ENCODE measurements around the gene ARHGAP35. TPM values are rescaled to one million over a fixed set of nuclear protein-coding genes. Genes with fewer than 3 reads are reported as not detected.

The ARHGAP35 gene
- total RNA-seq, 1 donor from 2014 or later: 71.1 TPM

GRCh38 chr19:46904114-46905060 is 43.6 kb downstream of the ARHGAP35 start:
- H3K9me3 Mint-ChIP-seq (ENCODE audit: unreplicated experiment): no peaks in the 10 kb centered on the region
- H3K4me1 Mint-ChIP-seq (ENCODE audit: unreplicated experiment): peaks cover 33% of the 10 kb centered on the region
- TF ChIP-seq CTCF (IDR thresholded peaks at IDR 0.05; ENCODE audit: unreplicated experiment): no peak
- H3K27me3 Mint-ChIP-seq (ENCODE audit: unreplicated experiment): peaks cover 3% of the 10 kb centered on the region
- peak overlapping the region; percentile 61 for H3K27ac Mint-ChIP-seq (ENCODE audit: unreplicated experiment)
- peaks cover 5% of the 10 kb centered on the region for H3K36me3 Mint-ChIP-seq (ENCODE audit: low read depth, unreplicated experiment)
- H3K4me3 Mint-ChIP-seq (ENCODE audit: unreplicated experiment): peak overlapping the region; percentile 31
- no peak for DNase-seq (ENCODE audit: low spot score)

GRCh38 chr19:46906221-46906620 is 45.4 kb downstream of the ARHGAP35 start:
- Mint-ChIP-seq H3K27me3 (ENCODE audit: unreplicated experiment) (peaks cover 3% of the 10 kb centered on the region), H3K27ac (ENCODE audit: unreplicated experiment) (no peak overlapping the region), H3K4me1 (ENCODE audit: unreplicated experiment) (peaks cover 33% of the 10 kb centered on the region), H3K9me3 (ENCODE audit: unreplicated experiment) (no peaks in the 10 kb centered on the region), H3K4me3 (ENCODE audit: unreplicated experiment) (no peak overlapping the region), H3K36me3 (ENCODE audit: low read depth, unreplicated experiment) (peaks cover 9% of the 10 kb centered on the region)
- DNase-seq (ENCODE audit: low spot score): no peak
- TF ChIP-seq CTCF (IDR thresholded peaks at IDR 0.05; ENCODE audit: unreplicated experiment): no peak

- Mint-ChIP-seq H3K9me3 (ENCODE audit: unreplicated experiment) (no peaks in the 10 kb centered on the region), H3K4me1 (ENCODE audit: unreplicated experiment) (peaks cover 24% of the 10 kb centered on the region), H3K27ac (ENCODE audit: unreplicated experiment) (no peak overlapping the region), H3K36me3 (ENCODE audit: low read depth, unreplicated experiment) (peaks cover 9% of the 10 kb centered on the region), H3K27me3 (ENCODE audit: unreplicated experiment) (peaks cover 3% of the 10 kb centered on the region), H3K4me3 (ENCODE audit: unreplicated experiment) (no peak overlapping the region)
- no peak for DNase-seq (ENCODE audit: low spot score)
- TF ChIP-seq CTCF (IDR thresholded peaks at IDR 0.05; ENCODE audit: unreplicated experiment): no peak
These were observed 47.1 kb downstream of the ARHGAP35 start for GRCh38 chr19:46907880-46908279.

DNA sequence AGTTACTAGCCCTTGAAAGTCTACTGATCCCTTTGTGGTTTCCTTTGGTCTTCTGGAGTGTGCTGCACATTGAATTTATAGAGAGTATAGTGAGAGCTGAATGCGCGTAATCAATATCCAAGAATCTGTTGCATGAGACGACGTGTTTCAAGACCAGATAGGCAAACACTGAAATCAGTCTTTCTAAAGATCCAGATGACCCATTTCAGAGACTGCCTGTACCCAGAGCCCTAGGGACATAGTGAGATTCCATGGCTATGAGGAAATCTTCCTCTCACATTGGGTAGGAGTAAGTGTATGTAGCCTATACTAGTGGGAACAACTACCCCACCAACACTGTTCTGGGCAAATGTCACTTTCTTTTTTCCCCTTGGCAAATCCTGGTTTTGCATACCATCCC is 48.6 kb downstream of the ARHGAP35 start:
- Mint-ChIP-seq H3K9me3 (ENCODE audit: unreplicated experiment) (no peaks in the 10 kb centered on the region), H3K27ac (ENCODE audit: unreplicated experiment) (no peak overlapping the region), H3K4me1 (ENCODE audit: unreplicated experiment) (peaks cover 14% of the 10 kb centered on the region), H3K4me3 (ENCODE audit: unreplicated experiment) (no peak overlapping the region), H3K36me3 (ENCODE audit: low read depth, unreplicated experiment) (peaks cover 4% of the 10 kb centered on the region), H3K27me3 (ENCODE audit: unreplicated experiment) (peaks cover 2% of the 10 kb centered on the region)
- no peak for DNase-seq (ENCODE audit: low spot score)
- TF ChIP-seq CTCF (IDR thresholded peaks at IDR 0.05; ENCODE audit: unreplicated experiment): no peak

Other genes with a start within 250 kb of the ARHGAP35 start
- gene PTGIR, start 235.9 kb upstream of the ARHGAP35 start, total RNA-seq (ENCODE audit: unreplicated experiment): not detected
- not detected for gene GNG8, start 224.8 kb upstream of the ARHGAP35 start, total RNA-seq (ENCODE audit: unreplicated experiment)
- gene DACT3, start 199.8 kb upstream of the ARHGAP35 start, total RNA-seq (ENCODE audit: unreplicated experiment): 1.1 TPM
- 132 TPM for gene PRKD2, start 143.9 kb upstream of the ARHGAP35 start, total RNA-seq (ENCODE audit: unreplicated experiment)
- gene FKRP, start 114.9 kb upstream of the ARHGAP35 start, total RNA-seq (ENCODE audit: unreplicated experiment): 22.7 TPM
- gene STRN4, start 114.5 kb upstream of the ARHGAP35 start, total RNA-seq (ENCODE audit: unreplicated experiment): 111 TPM
- gene SLC1A5, start 72.4 kb upstream of the ARHGAP35 start, total RNA-seq (ENCODE audit: unreplicated experiment): 62.6 TPM
- gene AP2S1, start 10.2 kb upstream of the ARHGAP35 start, total RNA-seq (ENCODE audit: unreplicated experiment): 381 TPM
- 1.0 TPM for gene NPAS1, start 158.8 kb downstream of the ARHGAP35 start, total RNA-seq (ENCODE audit: unreplicated experiment)
- 46.7 TPM for gene TMEM160, start 187.6 kb downstream of the ARHGAP35 start, total RNA-seq (ENCODE audit: unreplicated experiment)

Data from endothelial cell (in vitro differentiated cells).